ENCODE measurements around the gene TINAGL1. TPM values are rescaled to one million over a fixed set of nuclear protein-coding genes. Genes with fewer than 3 reads are reported as not detected.

The TINAGL1 gene
- total RNA-seq, 2 experiments from 2014 or later: not detected

DNA sequence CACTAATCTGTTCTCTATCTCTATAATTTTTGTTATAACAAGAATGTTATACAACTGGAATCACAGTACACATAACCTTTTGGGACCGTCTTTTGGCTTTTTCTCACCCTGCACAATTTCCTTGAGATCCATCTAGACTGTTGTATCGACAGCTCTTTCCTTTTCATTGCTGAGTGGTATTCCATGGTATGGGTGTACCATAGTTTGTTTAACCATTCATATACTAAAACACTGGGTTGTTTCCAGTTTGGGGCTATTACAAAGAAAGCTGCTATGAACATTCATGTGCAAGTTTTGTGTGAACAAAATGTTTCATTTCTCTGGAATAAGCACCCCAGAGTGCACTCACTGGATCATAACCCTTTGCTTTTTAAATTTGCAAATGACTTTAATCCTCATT, 25.8 kb downstream of the TINAGL1 start:
- H3K9me3 Mint-ChIP-seq (ENCODE audit: insufficient read depth): no peaks in the 10 kb centered on the region
- no peak overlapping the region for H3K27ac Mint-ChIP-seq
- H3K4me1 Mint-ChIP-seq (ENCODE audit: low read depth): peaks cover 12% of the 10 kb centered on the region
- no peak overlapping the region for H3K4me3 Mint-ChIP-seq
- ChIA-PET CTCF (interaction anchor here (1.6 kb wide), 1 partner anchor 114 kb away, joined by 3 read pairs; no protein-coding TSS in a partner anchor), POLR2A (no interaction called here)
- no peaks in the 10 kb centered on the region for H3K36me3 Mint-ChIP-seq (ENCODE audit: low read depth)
- ATAC-seq: no peak
- peaks cover 15% of the 10 kb centered on the region for H3K27me3 Mint-ChIP-seq (ENCODE audit: low read depth)
- DNase-seq: no peak

DNA sequence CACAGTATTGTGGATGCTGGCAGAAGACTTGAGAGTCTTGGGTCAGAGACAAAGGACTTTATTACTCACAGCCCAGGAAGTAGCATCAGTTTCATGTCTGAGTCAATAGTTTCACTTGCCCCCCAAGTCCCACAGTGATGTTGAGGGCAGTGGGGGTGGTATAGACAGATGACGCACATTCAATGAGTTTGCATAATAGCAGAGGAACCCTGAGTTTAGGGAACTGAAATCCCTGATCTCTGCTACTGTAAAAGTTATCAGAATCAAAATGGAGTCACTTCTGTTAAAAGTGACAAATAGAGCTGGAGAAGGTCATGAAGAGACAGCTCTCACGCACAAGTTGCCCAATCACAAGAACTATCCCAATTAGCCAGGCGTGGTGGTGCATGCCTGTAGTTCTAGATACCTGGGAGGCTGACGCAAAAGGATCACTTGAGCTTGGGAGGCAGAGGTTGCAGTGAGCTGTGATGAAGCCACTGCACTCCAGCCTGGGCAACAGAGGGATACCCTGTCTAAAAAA, 29.7 kb downstream of the TINAGL1 start:
- ChIA-PET POLR2A (no interaction called here), CTCF (interaction anchor here (0.9 to 1.2 kb wide), 3 partner anchors 11 to 36 kb away, joined by 3 read pairs; no protein-coding TSS in a partner anchor)
- Mint-ChIP-seq H3K4me1 (ENCODE audit: low read depth) (peaks cover 12% of the 10 kb centered on the region), H3K27me3 (ENCODE audit: low read depth) (peaks cover 14% of the 10 kb centered on the region), H3K9me3 (ENCODE audit: insufficient read depth) (no peaks in the 10 kb centered on the region), H3K4me3 (no peak overlapping the region), H3K27ac (no peak overlapping the region), H3K36me3 (ENCODE audit: low read depth) (no peaks in the 10 kb centered on the region)
- DNase-seq: peak; percentile 29
- peak; percentile 57 for ATAC-seq

DNA sequence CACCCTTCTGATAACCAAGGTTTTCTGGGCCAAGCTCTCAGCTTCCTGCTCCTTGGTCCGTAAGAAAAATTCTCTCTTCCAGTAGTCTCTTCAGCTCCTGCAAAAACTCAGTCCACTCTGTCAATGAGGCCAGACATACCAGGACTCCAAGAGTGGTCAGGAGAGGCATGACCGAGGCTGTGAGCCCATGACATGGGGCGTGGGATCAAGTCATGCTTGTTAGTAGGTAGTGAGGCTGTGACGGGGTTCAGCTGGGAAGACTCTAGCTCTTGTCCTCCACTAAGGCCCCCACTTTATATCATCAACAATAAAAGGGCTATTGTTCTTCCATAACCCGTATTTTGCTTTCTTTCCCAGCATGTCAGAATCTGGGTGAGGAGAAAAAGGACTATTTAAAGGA, 31.0 kb downstream of the TINAGL1 start:
- Mint-ChIP-seq H3K4me3 (no peak overlapping the region), H3K27me3 (ENCODE audit: low read depth) (peaks cover 11% of the 10 kb centered on the region), H3K9me3 (ENCODE audit: insufficient read depth) (no peaks in the 10 kb centered on the region), H3K36me3 (ENCODE audit: low read depth) (no peaks in the 10 kb centered on the region), H3K4me1 (ENCODE audit: low read depth) (peaks cover 12% of the 10 kb centered on the region), H3K27ac (no peak overlapping the region)
- ATAC-seq: no peak
- ChIA-PET POLR2A (no interaction called here), CTCF (interaction anchor here (1.2 kb wide), 1 partner anchor 9 kb away, joined by 5 read pairs; no protein-coding TSS in a partner anchor)
- DNase-seq: no peak

GRCh38 chr1:31609514-31610118, 33.3 kb downstream of the TINAGL1 start:
- Mint-ChIP-seq H3K4me1 (ENCODE audit: low read depth) (peaks cover 12% of the 10 kb centered on the region), H3K36me3 (ENCODE audit: low read depth) (no peaks in the 10 kb centered on the region), H3K9me3 (ENCODE audit: insufficient read depth) (no peaks in the 10 kb centered on the region), H3K4me3 (no peak overlapping the region), H3K27me3 (ENCODE audit: low read depth) (peaks cover 9% of the 10 kb centered on the region), H3K27ac (no peak overlapping the region)
- no peak for ATAC-seq
- ChIA-PET POLR2A (no interaction called here), CTCF (no interaction called here)
- DNase-seq: no peak

DNA sequence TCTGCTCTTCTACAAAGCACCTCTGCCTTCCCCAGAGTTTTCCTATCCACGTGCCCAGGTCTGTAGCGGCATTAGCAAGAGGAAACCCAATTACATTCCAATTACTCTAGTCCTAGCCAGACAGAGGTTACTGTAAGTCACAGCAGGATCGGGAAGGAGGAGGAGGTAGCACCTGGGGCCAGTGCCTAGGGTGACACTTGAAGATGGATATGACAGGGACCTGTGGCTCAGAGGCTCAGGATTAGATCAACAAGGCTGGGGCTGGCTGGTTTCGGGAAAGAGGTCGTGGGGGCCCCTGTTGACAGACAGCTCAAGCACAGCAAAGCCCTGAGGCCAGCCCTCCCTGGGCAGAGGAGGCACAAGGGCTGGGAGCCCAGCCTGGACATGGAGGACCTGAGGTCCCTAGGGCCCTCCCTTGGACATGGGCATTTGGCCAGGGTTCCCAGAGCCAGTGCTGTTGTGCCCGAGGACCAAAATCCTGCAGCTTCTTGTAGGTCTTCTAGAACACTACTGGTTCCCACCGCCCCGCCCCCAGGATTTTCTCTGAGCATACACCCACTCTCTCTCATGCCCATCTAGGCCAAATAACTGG, 38.2 kb downstream of the TINAGL1 start:
- ChIA-PET POLR2A (interaction anchor here (0.8 kb wide), 1 partner anchor 23 kb away, joined by 3 read pairs; no protein-coding TSS in a partner anchor), CTCF (no interaction called here)
- ATAC-seq: no peak
- H3K4me3 Mint-ChIP-seq: no peak overlapping the region
- no peak overlapping the region for H3K27ac Mint-ChIP-seq
- H3K27me3 Mint-ChIP-seq (ENCODE audit: low read depth): peaks cover 30% of the 10 kb centered on the region
- DNase-seq: no peak
- H3K36me3 Mint-ChIP-seq (ENCODE audit: low read depth): no peaks in the 10 kb centered on the region
- H3K4me1 Mint-ChIP-seq (ENCODE audit: low read depth): peaks cover 2% of the 10 kb centered on the region
- H3K9me3 Mint-ChIP-seq (ENCODE audit: insufficient read depth): no peaks in the 10 kb centered on the region

DNA sequence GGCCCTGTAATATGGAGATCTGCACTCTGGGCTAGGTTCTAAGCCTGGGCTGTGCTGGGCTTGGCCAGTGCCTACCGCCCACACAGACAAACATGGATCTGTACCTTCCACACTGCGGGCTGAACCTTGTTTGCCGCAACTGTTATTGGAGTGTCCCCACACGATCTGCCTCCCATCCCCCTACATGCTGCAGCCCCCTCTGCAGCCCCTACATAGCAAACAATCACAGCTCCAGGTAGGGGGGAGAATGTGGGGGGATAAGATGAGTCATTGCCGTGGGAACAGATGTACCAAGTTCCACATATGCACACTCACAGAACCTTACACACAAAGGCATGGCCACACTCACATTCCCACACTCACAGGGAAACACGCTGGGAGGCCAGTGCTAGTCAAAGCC, 39.1 kb downstream of the TINAGL1 start:
- ATAC-seq: no peak

GRCh38 chr1:31615939-31616338, 39.6 kb downstream of the TINAGL1 start:
- POLR2A ChIA-PET: no interaction called here
- H3K36me3 Mint-ChIP-seq (ENCODE audit: low read depth): no peaks in the 10 kb centered on the region
- DNase-seq (no peak), ATAC-seq (no peak)
- peaks cover 2% of the 10 kb centered on the region for H3K4me1 Mint-ChIP-seq (ENCODE audit: low read depth)
- H3K27me3 Mint-ChIP-seq (ENCODE audit: low read depth): peaks cover 24% of the 10 kb centered on the region
- H3K9me3 Mint-ChIP-seq (ENCODE audit: insufficient read depth): no peaks in the 10 kb centered on the region
- CTCF ChIA-PET: interaction anchor here (1.5 kb wide), 1 partner anchor 19 kb away, joined by 6 read pairs; no protein-coding TSS in a partner anchor
- no peak overlapping the region for H3K4me3 Mint-ChIP-seq
- no peak overlapping the region for H3K27ac Mint-ChIP-seq

More for the DNA sequence above, 39.1 kb downstream of the TINAGL1 start:
- Mint-ChIP-seq H3K9me3 (ENCODE audit: insufficient read depth) (no peaks in the 10 kb centered on the region), H3K27me3 (ENCODE audit: low read depth) (peaks cover 27% of the 10 kb centered on the region), H3K4me1 (ENCODE audit: low read depth) (peaks cover 2% of the 10 kb centered on the region), H3K4me3 (no peak overlapping the region), H3K36me3 (ENCODE audit: low read depth) (no peaks in the 10 kb centered on the region), H3K27ac (no peak overlapping the region)
- ChIA-PET CTCF (no interaction called here), POLR2A (no interaction called here)
- DNase-seq: no peak

DNA sequence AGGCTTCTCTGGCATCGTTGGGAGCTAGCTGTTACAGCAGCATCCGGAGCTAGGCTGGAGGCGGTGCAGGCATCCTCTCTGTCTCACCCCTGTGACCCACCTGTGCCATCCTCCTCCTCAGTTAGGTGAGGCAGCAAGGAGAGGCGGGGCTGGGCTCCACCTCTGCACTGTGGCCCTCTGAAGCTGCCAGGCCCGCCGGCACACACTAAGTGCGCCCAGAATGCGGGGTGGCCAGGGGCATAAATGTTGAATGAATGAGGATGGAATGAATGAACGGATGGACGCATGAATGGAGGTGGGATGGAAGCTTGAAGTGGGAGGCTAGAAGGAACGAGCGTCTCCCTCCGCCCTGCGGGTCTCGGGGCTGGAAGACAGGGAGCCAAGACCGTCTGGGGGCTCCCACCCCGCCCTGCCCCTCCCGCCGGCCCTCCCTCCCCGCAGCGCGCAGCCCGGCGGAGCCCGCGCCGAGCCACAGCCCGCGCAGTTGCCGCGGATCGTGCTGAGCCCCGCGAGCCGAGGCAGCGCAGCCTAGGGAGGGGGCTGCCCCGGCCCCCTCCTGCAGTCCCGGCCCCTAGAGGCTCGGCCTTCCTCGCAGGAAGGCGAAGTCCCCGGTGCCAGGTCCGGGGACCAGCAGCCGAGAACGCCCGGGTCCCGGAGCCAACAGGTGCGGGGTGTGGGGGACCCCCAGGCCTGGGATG, 41.1 kb downstream of the TINAGL1 start, which contains the start of gene HCRTR1:
HCRTR1 (plus strand) TSS at position 472 of the 698 bp plus-strand sequence. CDS start 1,504 bp downstream, outside the sequence.
- ChIA-PET POLR2A (no interaction called here), CTCF (interaction anchor here (0.6 to 1.5 kb wide), 11 partner anchors 10 to 68 kb away, joined by 3 to 9 read pairs (median 4); no protein-coding TSS in a partner anchor)
- Mint-ChIP-seq H3K27ac (no peak within 1 kb of the TSS), H3K36me3 (ENCODE audit: low read depth) (no peaks in the 10 kb centered on the region), H3K9me3 (ENCODE audit: insufficient read depth) (no peaks in the 10 kb centered on the region), H3K4me1 (ENCODE audit: low read depth) (peaks cover 2% of the 10 kb centered on the region), H3K4me3 (no peak within 1 kb of the TSS), H3K27me3 (ENCODE audit: low read depth) (peaks cover 20% of the 10 kb centered on the region)
- DNase-seq: no peak
- peak; percentile 21 for ATAC-seq

GRCh38 chr1:31617916-31618746, 41.8 kb downstream of the TINAGL1 start:
- DNase-seq (peak; percentile 49), ATAC-seq (peak; percentile 72)
- H3K27me3 Mint-ChIP-seq (ENCODE audit: low read depth): peaks cover 20% of the 10 kb centered on the region
- H3K9me3 Mint-ChIP-seq (ENCODE audit: insufficient read depth): no peaks in the 10 kb centered on the region
- peaks cover 2% of the 10 kb centered on the region for H3K4me1 Mint-ChIP-seq (ENCODE audit: low read depth)
- no peak overlapping the region for H3K4me3 Mint-ChIP-seq
- CTCF ChIA-PET: interaction anchor here (0.6 to 1.5 kb wide), 17 partner anchors 9 to 171 kb away, joined by 3 to 9 read pairs (median 3); partner anchors contain the start of gene PEF1
- POLR2A ChIA-PET: no interaction called here
- H3K27ac Mint-ChIP-seq: no peak overlapping the region
- H3K36me3 Mint-ChIP-seq (ENCODE audit: low read depth): no peaks in the 10 kb centered on the region

DNA sequence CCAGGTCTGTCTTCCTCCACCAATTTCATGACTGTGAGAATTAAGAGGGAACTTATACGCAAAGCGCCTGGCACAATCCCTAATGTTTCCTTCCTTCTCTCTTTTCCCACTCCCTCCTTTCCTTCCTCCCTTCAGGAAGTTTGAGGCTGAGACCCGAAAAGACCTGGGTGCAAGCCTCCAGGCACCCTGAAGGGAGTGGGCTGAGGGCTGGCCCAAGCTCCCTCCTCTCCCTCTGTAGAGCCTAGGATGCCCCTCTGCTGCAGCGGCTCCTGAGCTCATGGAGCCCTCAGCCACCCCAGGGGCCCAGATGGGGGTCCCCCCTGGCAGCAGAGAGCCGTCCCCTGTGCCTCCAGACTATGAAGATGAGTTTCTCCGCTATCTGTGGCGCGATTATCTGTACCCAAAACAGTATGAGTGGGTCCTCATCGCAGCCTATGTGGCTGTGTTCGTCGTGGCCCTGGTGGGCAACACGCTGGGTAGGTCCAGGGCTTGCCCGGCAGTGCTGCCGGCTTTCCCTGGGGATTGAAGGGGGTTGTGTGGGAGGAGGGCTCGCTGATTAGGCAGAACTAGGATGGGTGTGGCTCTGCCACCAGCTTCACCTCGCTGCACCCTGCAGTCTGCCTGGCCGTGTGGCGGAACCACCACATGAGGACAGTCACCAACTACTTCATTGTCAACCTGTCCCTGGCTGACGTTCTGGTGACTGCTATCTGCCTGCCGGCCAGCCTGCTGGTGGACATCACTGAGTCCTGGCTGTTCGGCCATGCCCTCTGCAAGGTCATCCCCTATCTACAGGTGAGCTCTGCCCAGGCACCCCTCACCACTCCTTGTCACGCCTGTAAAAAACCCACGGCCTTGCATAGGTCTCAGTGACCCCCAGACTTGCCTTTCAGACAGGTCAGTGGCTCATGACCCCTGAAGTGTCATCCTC, 42.9 kb downstream of the TINAGL1 start:
- ATAC-seq (no peak), DNase-seq (no peak)
- no peaks in the 10 kb centered on the region for H3K9me3 Mint-ChIP-seq (ENCODE audit: insufficient read depth)
- no peaks in the 10 kb centered on the region for H3K36me3 Mint-ChIP-seq (ENCODE audit: low read depth)
- H3K4me3 Mint-ChIP-seq: no peak overlapping the region
- ChIA-PET CTCF (interaction anchor here (0.6 to 1.5 kb wide), 14 partner anchors 8 to 170 kb away, joined by 3 to 9 read pairs (median 3); partner anchors contain the start of gene PEF1), POLR2A (no interaction called here)
- no peak overlapping the region for H3K27ac Mint-ChIP-seq
- H3K27me3 Mint-ChIP-seq (ENCODE audit: low read depth): peaks cover 20% of the 10 kb centered on the region
- peaks cover 7% of the 10 kb centered on the region for H3K4me1 Mint-ChIP-seq (ENCODE audit: low read depth)
